Measurements from ENCODE around the gene SAT2.

The SAT2 gene

DNA sequence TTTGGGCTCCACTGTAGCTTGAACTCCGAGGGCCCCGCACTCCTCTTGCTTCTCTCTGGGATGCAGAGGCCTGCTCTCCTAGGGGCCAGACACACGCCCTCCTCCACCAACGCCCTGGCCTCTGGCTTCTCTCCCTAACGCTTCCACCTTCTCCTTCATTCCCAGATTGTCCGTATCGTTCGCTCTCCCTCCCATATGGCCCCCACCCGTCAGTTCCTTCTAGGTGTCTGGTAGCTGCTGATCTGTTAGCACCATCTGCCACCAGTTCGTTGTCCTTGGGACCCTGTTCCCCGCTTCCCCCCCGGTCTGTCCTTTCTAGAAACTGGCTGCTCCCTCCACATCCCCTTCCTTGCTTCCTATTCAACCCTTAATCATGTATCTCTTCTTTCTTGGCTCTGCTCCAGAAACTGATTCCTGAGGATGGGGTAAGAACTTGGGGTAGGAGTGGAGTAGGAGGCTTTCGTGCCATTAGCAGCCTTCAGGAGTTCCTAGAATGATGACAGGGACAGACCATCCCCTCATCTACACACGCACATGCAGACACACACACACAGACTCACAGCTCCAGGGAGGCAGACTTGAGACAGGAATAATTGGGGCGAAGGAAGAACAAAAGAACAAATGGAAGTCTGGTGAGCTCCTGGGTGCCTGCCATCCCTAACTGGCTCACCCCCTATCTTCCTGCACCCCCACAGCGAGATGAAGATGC lies 27.4 kb upstream of the SAT2 start:
- TF ChIP-seq, protein P1, sequence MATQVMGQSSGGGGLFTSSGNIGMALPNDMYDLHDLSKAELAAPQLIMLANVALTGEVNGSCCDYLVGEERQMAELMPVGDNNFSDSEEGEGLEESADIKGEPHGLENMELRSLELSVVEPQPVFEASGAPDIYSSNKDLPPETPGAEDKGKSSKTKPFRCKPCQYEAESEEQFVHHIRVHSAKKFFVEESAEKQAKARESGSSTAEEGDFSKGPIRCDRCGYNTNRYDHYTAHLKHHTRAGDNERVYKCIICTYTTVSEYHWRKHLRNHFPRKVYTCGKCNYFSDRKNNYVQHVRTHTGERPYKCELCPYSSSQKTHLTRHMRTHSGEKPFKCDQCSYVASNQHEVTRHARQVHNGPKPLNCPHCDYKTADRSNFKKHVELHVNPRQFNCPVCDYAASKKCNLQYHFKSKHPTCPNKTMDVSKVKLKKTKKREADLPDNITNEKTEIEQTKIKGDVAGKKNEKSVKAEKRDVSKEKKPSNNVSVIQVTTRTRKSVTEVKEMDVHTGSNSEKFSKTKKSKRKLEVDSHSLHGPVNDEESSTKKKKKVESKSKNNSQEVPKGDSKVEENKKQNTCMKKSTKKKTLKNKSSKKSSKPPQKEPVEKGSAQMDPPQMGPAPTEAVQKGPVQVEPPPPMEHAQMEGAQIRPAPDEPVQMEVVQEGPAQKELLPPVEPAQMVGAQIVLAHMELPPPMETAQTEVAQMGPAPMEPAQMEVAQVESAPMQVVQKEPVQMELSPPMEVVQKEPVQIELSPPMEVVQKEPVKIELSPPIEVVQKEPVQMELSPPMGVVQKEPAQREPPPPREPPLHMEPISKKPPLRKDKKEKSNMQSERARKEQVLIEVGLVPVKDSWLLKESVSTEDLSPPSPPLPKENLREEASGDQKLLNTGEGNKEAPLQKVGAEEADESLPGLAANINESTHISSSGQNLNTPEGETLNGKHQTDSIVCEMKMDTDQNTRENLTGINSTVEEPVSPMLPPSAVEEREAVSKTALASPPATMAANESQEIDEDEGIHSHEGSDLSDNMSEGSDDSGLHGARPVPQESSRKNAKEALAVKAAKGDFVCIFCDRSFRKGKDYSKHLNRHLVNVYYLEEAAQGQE (IDR thresholded peaks at IDR 0.05; ENCODE audit: insufficient read depth in 1 of 2, low read depth in 2 of 2, low read length in 2 of 2) = no peak
- TF ChIP-seq POLR2AphosphoS5 (IDR thresholded peaks at IDR 0.05; ENCODE audit: low read depth, low read length) = no peak
- no peak for TF ChIP-seq FOXP2 (optimal IDR thresholded peaks at IDR 0.05; ENCODE audit: borderline replicate concordance, extremely low read depth, extremely low read length, insufficient read depth)
- no peak for TF ChIP-seq SIN3A (IDR thresholded peaks at IDR 0.05; ENCODE audit: borderline replicate concordance, insufficient read depth, low read length)
- TF ChIP-seq TAF1 (IDR thresholded peaks at IDR 0.05; ENCODE audit: borderline replicate concordance, insufficient read depth, low read length) = no peak

DNA sequence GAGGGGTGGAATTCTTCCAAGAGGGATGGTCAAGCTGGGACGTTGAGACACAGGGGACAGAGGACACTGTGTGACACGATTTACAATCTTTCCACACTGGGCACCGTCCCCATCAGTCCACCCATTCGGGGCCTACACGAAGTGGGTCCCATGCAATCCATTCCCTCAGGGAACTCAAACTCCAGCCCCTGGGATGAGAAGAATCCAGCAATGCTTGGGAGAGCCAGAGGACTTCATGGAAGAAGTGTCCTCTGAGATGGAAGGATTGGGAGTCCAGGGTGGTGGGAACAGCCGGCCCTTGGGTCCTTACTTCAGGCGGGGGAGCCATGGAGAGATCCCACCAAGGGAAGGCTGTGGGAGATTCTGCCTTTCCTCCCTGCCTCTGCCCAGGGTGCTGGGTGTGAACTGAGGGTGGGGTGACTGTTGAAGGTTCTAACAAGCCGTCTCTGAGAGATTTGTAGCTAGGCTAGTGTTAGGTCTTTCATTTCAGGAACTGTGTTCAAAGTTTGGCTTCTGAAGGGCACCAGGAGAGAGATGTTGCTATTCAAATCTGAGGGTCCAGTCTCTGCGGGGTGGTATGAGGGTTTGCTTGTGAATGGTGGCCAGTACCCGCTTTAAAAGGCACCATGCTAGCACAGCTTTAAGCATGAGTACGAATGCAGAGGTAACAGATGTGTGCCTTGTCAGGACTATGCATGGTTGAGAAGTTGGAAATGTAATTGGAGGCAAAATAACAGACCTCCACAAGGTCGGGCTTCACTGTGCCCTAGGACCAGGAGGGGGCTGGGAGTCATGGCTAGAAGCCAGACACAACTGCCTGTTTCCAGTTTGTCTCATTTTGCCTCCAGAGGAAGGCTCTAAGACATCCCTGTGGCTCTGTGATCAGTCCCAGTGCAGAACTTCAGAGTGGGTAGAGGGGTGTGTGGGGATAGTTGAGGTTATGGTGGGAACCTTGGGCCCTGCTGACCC lies 25.1 kb upstream of the SAT2 start:
- no peak for TF ChIP-seq SIN3A (IDR thresholded peaks at IDR 0.05; ENCODE audit: borderline replicate concordance, insufficient read depth, low read length)
- TF ChIP-seq, protein P1 (IDR thresholded peaks at IDR 0.05; ENCODE audit: insufficient read depth in 1 of 2, low read depth in 2 of 2, low read length in 2 of 2) = no peak
- no peak for TF ChIP-seq TAF1 (IDR thresholded peaks at IDR 0.05; ENCODE audit: borderline replicate concordance, insufficient read depth, low read length)
- no peak for TF ChIP-seq POLR2AphosphoS5 (IDR thresholded peaks at IDR 0.05; ENCODE audit: low read depth, low read length)
- TF ChIP-seq FOXP2 (optimal IDR thresholded peaks at IDR 0.05; ENCODE audit: borderline replicate concordance, extremely low read depth, extremely low read length, insufficient read depth) = no peak

DNA sequence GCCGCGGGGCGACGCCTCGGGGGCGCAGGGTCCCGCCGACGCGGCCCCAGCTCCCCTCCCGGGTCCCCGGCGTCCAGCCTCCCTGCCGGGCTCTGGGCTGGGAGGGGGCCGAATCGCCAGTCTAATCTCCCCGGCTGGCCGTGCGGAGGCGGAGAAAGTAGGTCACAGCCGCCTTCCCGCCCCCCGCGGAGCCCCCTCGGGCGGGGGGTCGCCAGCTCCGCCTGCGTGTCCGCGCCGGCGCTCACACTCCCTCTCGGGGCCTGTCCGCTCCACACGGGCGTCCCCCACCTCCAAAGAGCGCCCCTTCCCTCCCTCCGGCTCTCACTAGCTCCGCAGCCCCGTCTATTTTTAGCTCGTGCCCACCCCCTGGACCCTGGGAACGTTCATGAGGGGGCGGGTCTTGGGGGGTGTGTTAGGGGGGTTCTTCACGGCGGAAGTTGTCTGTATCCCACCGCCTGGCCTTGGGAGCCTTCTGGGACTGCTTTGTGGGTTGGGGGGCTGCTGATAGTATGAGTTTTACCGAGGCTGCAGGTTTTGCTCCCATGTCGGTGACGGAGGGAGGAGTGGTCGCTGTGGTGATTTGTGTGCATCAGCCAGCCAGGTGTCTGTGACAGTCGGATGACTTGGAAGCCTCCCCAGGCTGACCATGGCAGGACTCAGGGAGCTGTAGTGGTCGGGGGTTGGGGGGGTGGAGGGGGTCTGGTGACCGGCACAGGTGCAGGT lies 24.2 kb upstream of the SAT2 start:
- TF ChIP-seq POLR2AphosphoS5 (IDR thresholded peaks at IDR 0.05; ENCODE audit: low read depth, low read length) (no peak), TAF1 (IDR thresholded peaks at IDR 0.05; ENCODE audit: borderline replicate concordance, insufficient read depth, low read length) (no peak)
- TF ChIP-seq, protein P1 (IDR thresholded peaks at IDR 0.05; ENCODE audit: insufficient read depth in 1 of 2, low read depth in 2 of 2, low read length in 2 of 2) = no peak

DNA sequence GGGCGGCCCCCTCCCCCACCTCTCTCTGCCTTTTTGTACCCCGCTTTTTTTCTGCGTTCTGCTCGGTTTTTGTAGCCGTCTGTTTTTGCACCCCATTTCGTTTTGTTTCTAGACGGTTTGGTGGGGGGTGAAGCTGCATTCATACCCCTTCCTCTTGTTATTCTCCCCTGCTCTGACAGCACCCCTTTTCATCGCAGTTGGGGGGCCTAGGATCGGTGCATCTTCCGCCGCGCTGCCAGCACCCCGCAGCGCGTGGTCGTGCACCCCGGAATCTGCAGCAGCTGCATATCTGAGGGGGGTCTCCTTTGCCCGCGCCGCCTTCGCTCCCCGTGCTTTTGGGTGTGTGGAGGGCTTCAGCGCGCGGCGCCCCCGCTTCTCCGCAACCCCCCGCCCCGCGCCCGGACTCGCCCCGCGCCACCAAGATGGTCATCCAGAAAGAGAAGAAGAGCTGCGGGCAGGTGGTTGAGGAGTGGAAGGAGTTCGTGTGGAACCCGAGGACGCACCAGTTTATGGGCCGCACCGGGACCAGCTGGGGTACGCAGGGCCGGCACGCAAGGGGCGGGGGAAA lies 23.6 kb upstream of the SAT2 start:
- no peak for TF ChIP-seq FOXP2 (optimal IDR thresholded peaks at IDR 0.05; ENCODE audit: borderline replicate concordance, extremely low read depth, extremely low read length, insufficient read depth)
- no peak for TF ChIP-seq POLR2AphosphoS5 (IDR thresholded peaks at IDR 0.05; ENCODE audit: low read depth, low read length)
- no peak for TF ChIP-seq SIN3A (IDR thresholded peaks at IDR 0.05; ENCODE audit: borderline replicate concordance, insufficient read depth, low read length)
- no peak for TF ChIP-seq TAF1 (IDR thresholded peaks at IDR 0.05; ENCODE audit: borderline replicate concordance, insufficient read depth, low read length)
- TF ChIP-seq, protein P1 (IDR thresholded peaks at IDR 0.05; ENCODE audit: insufficient read depth in 1 of 2, low read depth in 2 of 2, low read length in 2 of 2) = no peak
